HG02981 (cell line): Measurements from ENCODE around the gene RTN3.

Experiments
- ATAC-seq: cut with Tn5 transposase; IDR thresholded peaks from one replicate; pipeline ENCODE4 v1.9.1; 2021; ENCODE audit warnings: mild to moderate bottlenecking, moderate library complexity; ENCODE audit not compliant: unreplicated experiment

RTN3 gene

DNA sequence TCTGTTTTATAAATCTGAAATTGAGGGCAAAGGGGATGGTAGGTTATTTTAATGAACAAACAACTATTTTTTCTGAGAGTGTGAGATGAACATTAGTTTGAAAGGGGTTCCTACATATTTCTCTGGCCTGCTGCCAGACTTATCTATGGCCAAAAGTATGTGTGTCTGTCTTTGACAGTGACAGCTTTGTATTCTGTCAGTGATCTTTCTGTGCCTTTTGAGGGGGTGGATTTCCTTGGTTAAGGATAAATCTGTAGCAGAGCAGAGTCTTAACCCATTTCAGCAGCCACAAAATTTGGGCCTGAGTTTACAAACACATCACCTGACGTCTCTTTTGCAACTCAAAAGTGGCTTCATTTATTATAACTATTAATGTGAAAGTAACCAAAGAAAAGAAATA is 56.4 kb downstream of the RTN3 start:
- no peak for ATAC-seq

DNA sequence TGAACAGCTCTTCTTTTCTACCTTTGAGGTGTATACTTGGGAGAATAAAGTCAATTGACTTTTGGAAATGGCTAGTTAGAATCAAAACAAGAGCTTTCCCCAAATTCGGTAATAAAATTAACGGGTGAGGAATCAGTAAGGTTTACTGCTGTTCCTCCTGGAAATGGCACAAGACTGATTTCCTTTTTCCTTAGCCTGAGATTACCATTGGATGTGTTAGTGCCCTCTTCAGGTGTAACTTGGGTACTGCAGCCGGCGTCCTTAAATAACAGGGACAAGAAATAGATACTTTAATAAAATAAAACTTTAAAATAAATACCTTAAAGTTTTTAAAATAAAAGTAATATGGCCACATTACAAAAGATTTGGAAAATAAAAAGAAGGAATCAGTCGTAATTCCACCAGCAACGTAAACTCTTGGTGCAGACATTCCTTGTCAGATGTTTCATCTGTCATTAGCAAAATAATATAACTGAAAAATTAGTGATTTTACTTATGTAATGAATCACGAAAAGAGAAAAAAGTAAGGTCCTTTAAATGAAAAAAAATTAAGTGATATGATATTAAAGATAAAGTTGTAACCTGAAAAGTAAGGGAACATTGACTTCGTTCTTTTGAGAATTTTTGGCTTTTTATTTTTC is 57.5 kb downstream of the RTN3 start:
- ATAC-seq: no peak

DNA sequence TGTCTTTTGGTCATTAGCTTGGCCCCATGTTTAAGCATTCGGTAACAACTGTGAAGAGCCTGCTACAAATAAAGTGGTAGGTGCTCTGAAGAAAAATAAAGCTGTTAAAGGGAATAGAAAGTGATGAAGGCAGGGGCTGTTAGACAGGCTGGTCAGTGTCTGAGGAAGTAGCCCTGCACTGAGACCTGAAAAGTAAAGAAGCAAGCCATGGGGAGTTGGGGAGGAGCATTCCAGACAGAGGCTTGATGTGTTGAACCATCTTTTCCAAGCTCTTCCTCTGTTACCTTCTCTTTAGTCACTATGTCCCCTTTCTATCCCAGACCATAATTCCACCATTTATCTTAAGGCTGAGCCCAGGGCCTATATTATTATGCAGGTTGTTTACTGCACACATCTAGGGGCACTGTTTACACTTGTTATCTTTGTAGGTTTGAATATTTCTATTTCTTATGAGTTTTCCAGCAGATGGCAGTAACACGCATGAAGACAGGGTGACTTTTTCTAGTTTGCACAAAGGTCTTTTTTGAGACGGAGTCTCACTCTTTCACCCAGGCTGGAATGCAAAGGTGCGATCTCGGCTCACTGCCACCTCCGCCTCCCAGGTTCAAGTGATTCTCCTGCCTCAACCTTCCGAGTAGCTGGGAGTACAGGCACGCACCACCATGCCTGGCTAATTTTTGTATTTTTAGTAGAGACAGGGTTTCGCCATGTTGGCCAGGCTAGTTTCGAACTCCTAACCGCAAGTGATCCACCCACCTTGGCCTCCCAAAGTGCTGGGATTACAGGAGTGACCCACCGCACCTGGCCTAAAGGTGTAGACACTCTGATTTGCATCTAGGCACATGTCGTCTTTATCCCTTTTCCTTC is 64.2 kb downstream of the RTN3 start:
- ATAC-seq: no peak

DNA sequence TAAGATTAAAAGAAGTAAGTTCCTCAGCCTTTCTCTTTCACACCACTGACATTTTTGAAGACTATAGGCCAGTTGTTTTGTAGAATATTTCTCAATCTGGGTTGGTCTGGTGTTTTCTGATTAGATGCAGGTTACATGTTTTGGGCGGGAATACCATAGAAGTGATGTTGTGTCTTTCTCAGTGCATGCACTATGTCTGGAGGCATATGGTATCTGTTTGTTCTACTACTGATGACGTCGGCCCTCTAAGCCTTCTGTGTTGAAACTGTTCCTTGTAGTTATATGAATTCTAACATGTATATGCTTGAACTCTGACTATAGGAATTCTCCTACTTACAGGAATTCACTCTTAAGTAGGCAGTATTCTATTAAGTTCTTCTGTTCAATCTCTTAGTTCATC is 65.7 kb downstream of the RTN3 start:
- ATAC-seq: no peak

DNA sequence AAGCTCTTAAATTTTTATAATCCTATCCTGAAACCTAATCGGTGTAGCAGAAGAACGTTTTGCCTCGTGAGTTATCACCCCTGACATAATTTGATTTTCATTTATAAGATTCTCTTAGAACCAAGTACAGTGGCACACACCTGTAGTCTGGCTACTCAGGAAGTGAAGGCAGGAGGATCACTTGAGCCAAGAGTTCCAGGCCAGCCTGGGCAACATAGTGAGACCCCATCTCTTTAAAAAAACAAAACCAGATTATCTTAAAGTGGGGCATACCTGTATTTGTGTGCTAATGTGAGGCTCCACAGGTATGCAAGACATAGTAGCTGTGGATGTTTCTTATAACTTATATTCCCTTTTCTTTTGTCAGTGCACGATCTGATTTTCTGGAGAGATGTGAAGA is 68.3 kb downstream of the RTN3 start:
- no peak for ATAC-seq

DNA sequence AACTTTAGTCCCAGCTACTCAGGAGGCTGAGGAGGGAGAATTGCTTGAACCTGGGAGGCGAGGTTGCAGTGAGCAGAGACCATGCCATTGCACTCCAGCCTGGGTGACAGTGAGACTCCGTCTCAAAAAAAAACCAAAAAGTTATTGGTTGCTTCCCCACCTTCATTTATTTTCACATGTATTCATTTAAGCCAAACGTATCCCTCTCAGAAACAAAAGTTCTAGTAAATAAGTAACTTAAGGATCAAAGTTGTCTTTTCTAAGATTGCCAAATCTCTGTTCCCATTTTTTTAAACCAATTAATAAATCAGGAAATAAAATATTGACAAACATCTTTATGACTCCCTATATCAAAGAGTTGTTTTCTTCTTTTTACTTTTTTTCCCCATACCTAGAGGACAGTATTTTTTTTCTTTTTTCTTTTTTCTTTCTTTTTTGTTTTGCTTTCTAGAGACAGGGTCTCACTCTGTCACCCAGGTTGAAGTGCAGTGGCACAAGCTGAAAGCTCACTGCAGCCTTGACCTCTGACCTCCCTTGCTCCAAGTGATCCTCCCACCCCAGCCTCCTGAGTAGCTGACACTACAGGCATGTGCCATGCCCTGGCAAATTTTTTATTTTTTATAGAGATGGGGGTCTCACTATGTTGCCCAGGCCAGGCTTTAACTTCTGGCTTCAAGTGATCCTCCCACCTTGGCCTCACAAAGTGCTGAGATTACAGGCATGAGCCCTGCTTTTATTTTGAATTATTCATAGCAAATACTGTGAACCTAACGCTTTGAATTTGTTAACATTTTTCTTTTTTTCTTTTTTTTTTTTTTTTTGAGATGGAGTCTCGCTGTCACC is 75.8 kb downstream of the RTN3 start:
- ATAC-seq: no peak

DNA sequence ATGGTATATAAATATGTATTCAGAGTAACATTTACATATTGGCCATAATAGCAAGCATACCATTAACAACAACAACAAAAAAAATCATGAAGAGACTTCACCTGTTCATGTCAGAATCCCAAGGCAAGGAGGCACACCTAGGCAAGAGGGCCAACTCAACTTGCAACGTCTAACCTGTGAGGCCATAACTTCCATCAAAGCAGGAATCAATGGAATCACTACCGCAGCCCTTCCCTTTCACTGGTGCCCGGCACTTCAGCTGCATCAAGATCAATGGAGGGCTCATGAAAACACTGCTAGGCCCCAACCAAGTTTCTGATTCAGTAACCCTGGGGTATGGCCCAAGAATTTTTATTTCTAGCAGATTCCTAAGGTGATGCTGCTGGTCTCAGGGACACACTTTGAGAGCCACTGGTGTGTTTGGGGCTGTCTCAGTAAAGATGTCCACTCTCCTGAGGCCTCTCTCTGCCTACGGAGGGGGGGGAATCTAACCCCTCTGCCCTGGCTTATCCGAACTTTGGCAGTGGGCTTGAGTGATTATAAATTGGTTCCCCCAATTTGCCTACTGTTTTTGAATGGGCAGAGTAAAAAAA is 79.3 kb downstream of the RTN3 start:
- no peak for ATAC-seq

DNA sequence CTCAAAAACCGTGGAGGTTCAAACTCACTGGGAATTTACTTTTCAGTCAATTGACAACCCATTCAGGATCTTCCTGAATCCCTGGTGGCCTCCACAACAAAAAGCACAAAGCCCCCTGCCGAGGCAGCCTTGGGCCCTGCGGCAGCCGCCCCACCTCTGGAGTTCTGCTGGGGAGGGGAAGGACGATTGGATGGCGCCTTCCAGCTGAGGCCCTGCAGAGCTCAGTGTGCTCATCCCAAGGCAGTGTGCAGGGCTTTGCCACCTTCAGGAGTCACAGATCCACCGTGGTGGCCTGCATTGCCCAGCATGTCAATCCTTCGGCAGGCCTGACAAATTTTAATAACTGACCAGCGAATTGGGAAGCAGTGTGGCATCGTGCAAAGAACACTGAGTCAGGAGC is 79.9 kb downstream of the RTN3 start:
- ATAC-seq: no peak

DNA sequence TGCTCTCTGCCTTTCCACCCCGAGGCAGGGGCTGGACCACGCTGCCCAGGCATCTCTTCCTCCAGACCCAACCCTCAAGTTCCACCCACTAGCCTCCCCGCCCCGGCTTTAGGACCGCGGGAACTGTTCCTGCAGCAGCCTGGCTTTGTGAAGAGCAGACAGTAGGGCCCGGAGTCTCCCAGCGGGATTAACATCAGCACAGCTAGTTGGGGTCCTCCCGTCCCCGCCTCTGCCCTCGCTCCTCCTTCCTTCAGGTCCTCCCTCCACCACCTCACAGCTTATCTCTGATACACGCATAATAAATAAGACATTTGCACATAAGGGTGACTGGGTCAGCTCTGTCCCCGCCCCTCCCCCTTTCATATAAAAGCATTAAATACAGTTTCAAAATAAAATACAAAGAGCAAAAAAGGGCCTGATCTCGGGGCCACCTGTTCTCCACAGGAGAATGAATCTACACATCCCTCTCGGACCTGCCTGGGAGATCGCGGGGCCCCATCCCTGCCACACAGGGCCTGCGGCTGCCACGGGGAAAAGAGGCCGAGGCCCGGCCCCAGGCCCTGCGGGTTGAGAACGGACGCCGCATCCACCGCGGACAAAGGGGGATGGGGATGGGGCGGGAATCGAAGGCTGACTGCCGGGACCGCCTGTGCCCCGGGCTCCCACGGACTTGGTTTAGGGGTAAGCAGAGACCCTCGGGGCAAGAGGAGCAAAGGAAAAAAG is 80.8 kb downstream of the RTN3 start:
- ATAC-seq: no peak

DNA sequence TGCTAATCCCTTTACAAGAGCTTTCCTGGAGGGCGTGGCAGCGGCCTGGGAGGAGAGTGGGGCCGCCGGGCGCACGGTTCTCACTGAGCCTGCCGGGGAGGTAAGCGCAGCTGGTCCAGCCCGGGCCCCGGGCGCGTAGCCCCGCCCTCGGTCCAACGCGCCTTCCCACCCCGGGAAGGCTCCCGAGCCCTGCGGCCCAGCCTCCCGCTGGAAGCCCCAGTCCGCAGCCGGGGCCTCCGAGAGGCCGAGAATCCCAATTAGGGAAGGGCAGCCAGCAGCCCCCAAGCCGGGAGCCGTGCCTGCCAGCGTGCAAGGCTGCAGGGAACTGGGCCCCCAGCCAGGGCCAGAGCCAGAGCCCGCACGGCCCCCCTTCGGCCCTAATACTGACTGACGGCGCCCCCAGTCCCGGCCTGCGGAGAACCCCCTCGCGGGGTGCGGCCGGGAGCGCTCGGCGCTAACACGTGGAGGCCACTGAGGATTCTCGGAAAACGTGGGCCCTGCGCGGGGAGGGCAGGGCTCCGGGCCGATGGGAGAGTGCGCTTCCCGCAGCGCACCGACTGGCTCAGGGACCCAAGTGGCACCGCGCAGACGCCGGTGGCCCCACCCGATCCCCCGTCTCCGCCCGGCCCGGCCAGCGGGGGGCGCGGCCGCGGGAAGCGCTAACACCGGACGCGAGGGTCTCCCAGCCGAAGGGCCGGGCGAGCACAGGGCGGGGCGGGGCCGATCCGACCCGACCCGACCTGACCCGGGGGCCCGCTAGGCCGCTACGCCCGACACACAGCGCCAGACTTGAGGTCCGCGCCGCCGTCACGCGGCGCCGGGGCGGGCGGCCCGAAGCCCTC is 81.6 kb downstream of the RTN3 start:
- ATAC-seq: no peak

DNA sequence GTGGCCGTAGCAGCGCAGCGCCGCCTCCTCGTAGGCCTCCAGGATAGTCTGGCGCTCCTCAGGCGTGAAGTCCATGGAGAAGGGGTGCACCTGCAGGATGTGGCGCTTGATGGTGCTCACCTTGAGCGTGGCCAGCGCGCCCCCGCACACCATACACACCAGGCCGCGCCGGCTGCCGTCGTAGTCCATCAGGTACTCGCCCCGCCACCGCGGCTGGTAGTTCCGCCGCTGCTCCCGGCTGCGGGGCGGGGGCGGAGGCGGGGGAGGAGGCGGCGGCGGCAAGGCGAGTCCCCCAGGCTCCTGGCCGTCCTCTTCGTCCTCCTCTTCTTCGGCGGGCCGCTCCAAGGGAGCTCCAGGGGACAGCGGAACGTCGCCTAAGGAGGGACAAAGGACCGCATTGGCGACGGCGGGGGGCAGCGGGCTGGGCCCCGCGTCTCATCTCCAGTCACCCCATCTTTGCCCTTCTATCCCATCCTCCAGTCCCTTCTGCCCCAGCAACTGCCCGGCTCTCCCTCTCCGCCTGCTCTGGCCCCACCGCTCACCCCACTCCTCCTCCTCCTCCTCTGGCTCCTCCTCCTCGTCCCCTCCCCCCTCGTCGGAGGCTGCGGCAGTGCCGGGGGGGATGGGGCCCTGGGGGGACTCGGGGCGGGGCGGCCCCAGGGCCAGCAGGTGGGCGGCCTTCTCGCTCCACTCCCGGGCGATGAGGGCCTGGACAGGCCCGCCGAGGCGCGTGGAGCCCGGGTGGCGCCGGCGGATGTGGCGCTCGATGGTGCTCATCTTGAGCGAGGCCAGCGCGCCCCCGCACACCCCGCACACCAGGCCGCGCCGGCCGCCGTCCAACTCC is 82.4 kb downstream of the RTN3 start:
- no peak for ATAC-seq

DNA sequence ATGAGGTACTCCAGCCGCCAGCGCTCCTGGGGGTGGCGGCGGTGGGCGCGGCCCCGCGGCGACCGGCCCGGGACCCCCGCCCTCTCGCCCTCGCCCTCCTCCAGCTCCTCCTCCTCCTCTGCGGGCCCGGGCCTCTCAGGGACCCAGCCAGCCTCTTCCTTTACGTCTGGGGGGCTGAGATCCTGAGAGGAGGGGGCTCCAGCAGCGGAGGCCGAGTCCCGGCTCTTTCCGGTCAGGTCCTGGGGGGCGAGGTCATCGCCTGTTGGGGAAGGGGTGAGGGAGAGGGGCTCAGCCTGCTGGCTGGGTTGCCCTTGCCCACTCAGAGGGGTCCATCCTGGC is 83.0 kb downstream of the RTN3 start:
- no peak for ATAC-seq

DNA sequence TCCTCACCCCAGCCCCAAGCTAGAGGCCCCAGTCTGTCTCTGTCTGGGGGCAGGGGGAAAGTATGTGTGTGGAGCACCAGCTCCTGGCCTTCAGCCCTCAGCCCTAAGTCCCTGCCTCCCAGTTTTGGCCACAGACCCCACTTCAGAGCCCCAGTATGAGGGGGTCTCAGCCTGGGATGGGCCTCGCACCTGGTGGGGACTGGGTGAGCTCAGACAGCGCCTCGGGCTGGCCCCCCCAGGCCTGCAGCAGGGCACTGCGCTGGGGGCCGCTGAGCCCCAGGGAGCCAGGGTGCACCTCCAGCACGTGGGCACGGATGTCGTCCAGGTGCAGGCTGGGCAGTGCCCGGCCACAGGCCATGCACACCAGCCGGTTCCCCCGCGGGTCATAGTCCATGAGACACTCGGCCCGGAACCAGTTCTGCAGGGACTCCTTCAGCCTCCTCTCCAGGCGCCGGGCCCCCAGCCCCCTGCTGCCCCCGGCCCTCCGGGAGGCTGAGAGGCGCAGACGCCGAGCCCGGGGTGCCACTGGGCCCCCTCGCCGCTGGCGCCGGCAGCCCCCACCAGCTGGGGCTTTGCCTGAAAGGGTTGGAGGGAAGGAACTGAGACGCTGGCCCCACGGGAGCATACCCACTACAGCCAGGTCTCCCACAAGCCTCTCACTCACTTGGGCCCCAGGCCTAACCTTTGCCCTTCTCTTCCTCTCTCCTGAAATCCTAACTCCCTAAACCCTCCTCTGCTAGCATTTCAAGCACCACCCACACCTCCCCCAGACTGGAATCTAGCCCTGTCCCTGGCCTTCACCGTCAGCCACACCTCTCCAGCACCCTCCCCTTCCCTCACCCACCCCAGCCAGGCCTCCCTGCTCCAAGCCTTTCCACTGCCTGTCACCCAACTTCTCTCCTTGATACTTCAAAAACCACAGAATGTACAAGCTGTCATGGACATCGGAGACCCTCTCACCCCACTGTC is 83.7 kb downstream of the RTN3 start:
- no peak for ATAC-seq

DNA sequence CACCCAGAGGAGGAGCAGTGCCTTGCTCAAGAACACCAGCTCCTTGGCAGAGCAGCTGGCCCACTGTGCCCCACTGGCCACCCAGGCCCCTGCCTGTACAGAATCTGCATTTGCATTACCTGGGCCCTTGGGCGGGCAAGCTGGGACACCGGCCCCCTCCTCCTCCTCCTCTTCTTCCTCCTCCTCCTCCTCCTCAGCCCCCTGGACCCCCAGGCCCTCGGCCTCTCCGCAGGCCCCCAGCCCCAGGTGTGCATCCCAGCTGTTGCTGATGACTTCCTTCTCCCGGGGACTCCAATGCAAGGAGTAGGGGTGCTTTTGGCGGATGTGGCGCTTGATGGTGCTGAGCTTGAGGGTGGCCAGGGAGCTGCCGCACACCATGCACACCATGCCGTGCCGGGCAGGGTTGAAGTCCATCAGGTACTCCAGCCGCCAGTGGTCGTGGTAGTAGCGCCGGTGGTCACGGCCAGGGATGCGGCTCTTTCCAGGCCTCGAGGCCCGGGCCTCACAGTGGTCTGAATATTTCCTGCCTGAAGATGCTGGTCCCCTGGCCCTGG is 84.5 kb downstream of the RTN3 start:
- ATAC-seq: no peak

DNA sequence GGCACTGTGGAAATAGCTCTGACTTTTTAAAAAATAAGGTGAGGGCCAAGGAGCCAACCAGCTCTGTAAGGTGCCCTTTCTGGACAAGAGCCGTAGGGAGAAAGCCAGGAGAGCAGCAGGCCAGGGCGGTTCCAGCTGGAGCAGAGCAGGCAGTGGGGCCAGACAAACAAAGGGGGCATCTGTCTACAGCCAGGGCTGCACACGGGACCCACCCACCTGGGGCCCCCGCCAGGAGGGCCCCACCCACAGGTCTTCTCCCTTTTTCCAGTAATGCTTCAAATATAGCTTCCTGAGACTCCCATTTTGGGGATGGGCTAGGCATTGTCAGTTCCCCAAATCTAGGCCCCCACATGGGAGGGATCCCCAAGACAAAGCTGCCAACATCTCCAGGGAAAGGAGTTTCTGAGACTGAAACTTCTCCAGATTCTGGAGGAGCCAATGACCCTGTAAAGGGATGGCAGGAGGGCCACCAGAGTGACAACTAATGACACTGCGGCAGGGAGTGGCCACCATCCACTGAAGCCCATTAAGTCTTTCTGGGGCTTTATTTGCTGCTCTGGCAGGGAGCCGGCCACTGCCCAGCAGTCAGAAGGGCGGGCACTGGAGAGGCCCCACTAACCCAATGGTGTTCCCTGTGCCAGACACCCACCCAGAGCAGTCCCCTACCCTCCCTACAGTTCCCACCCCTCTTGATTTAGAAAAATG is 85.4 kb downstream of the RTN3 start:
- ATAC-seq: no peak

DNA sequence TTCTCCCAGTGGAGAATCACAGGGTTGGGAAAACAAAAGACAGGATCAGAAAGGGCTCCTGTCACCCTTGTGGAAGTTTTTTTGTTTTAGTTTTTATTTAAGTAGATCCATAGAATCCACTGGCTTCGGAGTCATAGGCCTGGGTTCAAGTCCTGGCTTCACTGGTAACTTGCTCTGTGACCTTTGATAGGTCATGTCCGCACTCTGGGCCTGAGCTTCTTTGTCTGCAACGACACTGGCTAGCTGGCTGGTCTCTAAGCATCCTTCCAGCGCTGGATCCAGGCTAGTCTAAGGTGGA is 85.9 kb downstream of the RTN3 start:
- no peak for ATAC-seq

DNA sequence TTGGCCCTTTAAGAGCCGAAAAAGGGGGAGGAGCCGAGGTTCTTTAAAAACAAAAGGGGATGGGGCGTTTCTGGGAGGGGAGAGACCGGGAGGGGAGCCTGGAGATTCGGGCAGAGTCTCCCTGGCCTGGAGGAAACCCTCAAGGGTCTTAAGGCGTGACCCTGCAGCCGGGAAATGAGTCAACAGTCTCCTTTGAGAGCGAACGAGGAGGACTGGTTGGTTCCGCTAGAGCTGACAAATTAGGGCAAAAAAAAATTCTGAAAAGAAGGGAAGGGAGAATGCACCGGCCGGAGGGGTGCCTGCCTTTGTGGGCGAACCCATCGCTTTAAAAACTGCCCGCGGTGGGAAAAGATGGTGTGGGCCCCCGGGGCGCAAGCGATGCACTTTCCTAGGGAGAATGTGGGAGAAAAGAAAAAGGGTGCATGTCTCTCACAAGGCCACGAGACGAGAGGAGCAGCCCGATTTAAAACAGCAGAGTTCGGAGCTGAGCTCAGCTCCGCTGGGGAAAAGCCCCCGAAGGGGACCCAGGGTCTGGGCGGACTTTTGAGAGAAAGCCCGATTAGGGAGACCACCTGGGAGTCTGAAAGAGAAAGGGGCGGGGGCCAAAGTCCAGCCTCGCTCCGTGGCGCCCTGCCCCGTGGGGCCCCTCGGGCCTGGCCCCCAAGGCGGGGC is 86.4 kb downstream of the RTN3 start:
- no peak for ATAC-seq
